GM12878 (cell line): ENCODE data around the gene PIPOX. TPM values are rescaled to one million over a fixed set of nuclear protein-coding genes. Genes with fewer than 3 reads are reported as not detected.

ENCODE experiments used
- ATAC-seq: fragments of 200-7000 bp; cut with Tn5 transposase; 3 replicates; pipeline ENCODE4 v1.9.1; 2020; ENCODE audit warnings: mild to moderate bottlenecking, moderate library complexity
- BruUV-seq: library from RNA; stranded (reverse); fragments of 400-500 nt; replicated peaks from 2 replicates; lab custom pipeline; 2021; lab: Mats Ljungman, UMichigan
- CTCF ChIA-PET: fragments of 300-600 bp; sonication (Branson Sonifier 250); formaldehyde crosslinking; extraction: SDS; loops from one replicate; lab custom pipeline; 2021; ENCODE audit warnings: inconsistent platforms; lab: Yijun Ruan, JAX
- POLR2A ChIA-PET: fragments of 350-600 bp; formaldehyde crosslinking; extraction: SDS; loops from one replicate; lab custom pipeline; 2021; ENCODE audit warnings: inconsistent platforms; lab: Charles Lee
- RAD21 ChIA-PET: fragments of 300-600 bp; sonication (Branson Sonifier 250); formaldehyde crosslinking; loops from one replicate; lab custom pipeline; 2023; ENCODE audit warnings: antibody characterized with exemption; ENCODE audit not compliant: unreplicated experiment; lab: Charles Lee
- SMC1A ChIA-PET: fragments of 300-600 bp; sonication (Branson Sonifier 250); formaldehyde crosslinking; loops from one replicate; lab custom pipeline; 2023; ENCODE audit not compliant: unreplicated experiment, uncharacterized antibody; lab: Charles Lee
- DNase-seq: peaks from one replicate; pipeline ENCODE4 v3.0.0-alpha.2; 2011; ENCODE audit warnings: low read depth, low spot score
- FAIRE-seq: peaks from 3 replicates; lab custom pipeline; 2011; peaks lifted over from hg19 to GRCh38; lab: Jason Lieb, UNC
- H2AFZ ChIP-seq: 2 replicates; pipeline ENCODE4 v1.6.0; 2011; ENCODE audit warnings: low read depth, low read length, control low read depth; ENCODE audit not compliant: control insufficient read depth
- H3K27ac ChIP-seq: 2 replicates; pipeline ENCODE4 v1.5.1; 2011; ENCODE audit warnings: control low read depth; ENCODE audit not compliant: control insufficient read depth, insufficient read depth
- H3K27me3 ChIP-seq, 2 experiments: replicated peaks in 1 of 2; 2 replicates each; pipeline versions ENCODE4 v1.6.0 to v1.6.1; 2011; ENCODE audit warnings: low read length in 1 of 2; ENCODE audit not compliant: control insufficient read depth in 2 of 2, insufficient read depth in 2 of 2
- H3K36me3 ChIP-seq, 2 experiments: 2 replicates each; pipeline ENCODE4 v1.5.1; 2011; ENCODE audit warnings: low read length in 1 of 2; ENCODE audit not compliant: control insufficient read depth in 2 of 2, insufficient read depth in 2 of 2
- H3K4me1 ChIP-seq: 2 replicates; pipeline ENCODE4 v1.6.1; 2011; ENCODE audit warnings: mild to moderate bottlenecking, low read length, moderate library complexity, mixed read lengths; ENCODE audit not compliant: control insufficient read depth, insufficient read depth
- H3K4me2 ChIP-seq: 2 replicates; pipeline ENCODE4 v1.6.0; 2011; ENCODE audit warnings: control low read depth; ENCODE audit not compliant: control insufficient read depth, insufficient read depth
- H3K4me3 ChIP-seq: fragments of 200-600 bp; sonication (generic); 2 replicates; pipeline ENCODE4 v1.5.1; 2016
- H3K79me2 ChIP-seq: 2 replicates; pipeline ENCODE4 v1.6.0; 2011; ENCODE audit warnings: low read length; ENCODE audit not compliant: control insufficient read depth, insufficient read depth
- H3K9ac ChIP-seq: 2 replicates; pipeline ENCODE4 v1.8.0; 2011; ENCODE audit warnings: low read length, control low read depth, mixed read lengths; ENCODE audit not compliant: control insufficient read depth, insufficient read depth
- H3K9me3 ChIP-seq: replicated peaks from 3 replicates; pipeline ENCODE4 v1.5.1; 2011; ENCODE audit warnings: mild to moderate bottlenecking, low read length; ENCODE audit not compliant: control insufficient read depth, insufficient read depth
- H4K20me1 ChIP-seq: 2 replicates; pipeline ENCODE4 v1.6.0; 2011; ENCODE audit not compliant: control insufficient read depth, insufficient read depth
- BMI1 ChIP-seq: fragments of 450-650 bp; IDR thresholded peaks from 2 replicates; pipeline ENCODE4 v1.6.1; 2016; ENCODE audit warnings: mild to moderate bottlenecking, moderate library complexity, borderline replicate concordance
- CREB1 ChIP-seq: IDR thresholded peaks from 2 replicates; pipeline ENCODE4 v1.6.1; 2012; ENCODE audit warnings: low read depth, mild to moderate bottlenecking, inconsistent platforms
- EP300 ChIP-seq, 2 experiments: fragments of 150-350 bp in 1 of 2; IDR thresholded peaks; 2 replicates each; pipeline ENCODE4 v1.6.1; 2011 to 2012; ENCODE audit warnings: low read depth in 2 of 2, low read length in 2 of 2, borderline replicate concordance in 1 of 2, improper control_type of control experiment in 1 of 2, inconsistent platforms in 1 of 2; ENCODE audit not compliant: control insufficient read depth in 1 of 2
- IRF4 ChIP-seq: IDR thresholded peaks from 2 replicates; pipeline ENCODE4 v1.6.1; 2011; ENCODE audit warnings: low read depth, low read length
- NFIC ChIP-seq: IDR thresholded peaks from 2 replicates; pipeline ENCODE4 v1.6.1; 2012; ENCODE audit warnings: low read depth, mild to moderate bottlenecking, inconsistent platforms, low read length, moderate library complexity
- NFYA ChIP-seq: IDR thresholded peaks from 2 replicates; pipeline ENCODE4 v1.6.1; 2011; ENCODE audit warnings: low read depth, mild to moderate bottlenecking, low read length, improper control_type of control experiment, borderline replicate concordance
- NR2C1 ChIP-seq: fragments of 450-650 bp; IDR thresholded peaks from 2 replicates; pipeline ENCODE4 v1.6.1; 2017; ENCODE audit warnings: antibody characterized with exemption, mild to moderate bottlenecking, moderate library complexity
- NR2C2 ChIP-seq: IDR thresholded peaks from 2 replicates; pipeline ENCODE4 v1.6.1; 2011; ENCODE audit warnings: borderline replicate concordance, low read depth; ENCODE audit not compliant: control insufficient read depth, insufficient read length
- PAX5 ChIP-seq: IDR thresholded peaks from 2 replicates; pipeline ENCODE4 v1.6.1; 2011; ENCODE audit warnings: low read depth, low read length, borderline replicate concordance
- RAD21 ChIP-seq: IDR thresholded peaks from 2 replicates; pipeline ENCODE4 v1.6.1; 2011; ENCODE audit warnings: mild to moderate bottlenecking, low read depth, low read length, moderate library complexity; ENCODE audit not compliant: insufficient read depth
- SMAD5 ChIP-seq: IDR thresholded peaks from 2 replicates; pipeline ENCODE4 v1.6.1; 2016; ENCODE audit warnings: antibody characterized with exemption, low read depth
- SMARCA5 ChIP-seq: fragments of 450-650 bp; IDR thresholded peaks from 2 replicates; pipeline ENCODE4 v1.6.1; 2017; ENCODE audit warnings: mild to moderate bottlenecking
- SREBF2 ChIP-seq: IDR thresholded peaks from 2 replicates; pipeline ENCODE4 v1.6.1; 2012; ENCODE audit warnings: mild to moderate bottlenecking, low read length
- SRF ChIP-seq, 2 experiments: IDR thresholded peaks; 2 replicates each; pipeline ENCODE4 v1.6.1; 2011; ENCODE audit warnings: low read depth in 2 of 2, low read length in 2 of 2, mild to moderate bottlenecking in 1 of 2, moderate library complexity in 1 of 2
- ZBTB33 ChIP-seq: fragments of 450-650 bp; IDR thresholded peaks from 2 replicates; pipeline ENCODE4 v1.6.1; 2017; ENCODE audit warnings: mild to moderate bottlenecking
- WGBS: methylation state at CpG from one replicate; pipeline ENCODE4 v1.1.6; 2016; ENCODE audit warnings: low lambda C conversion rate; ENCODE audit not compliant: insufficient replicate concordance, insufficient coverage; ENCODE audit errors: missing lambda C conversion rate; 5-methylcytosine and 5-hydroxymethylcytosine counted together
- in situ Hi-C: fragments of 300-500 bp; cut with MboI; formaldehyde crosslinking; loops from 9 replicates; pipeline ENCODE4 v1.14.3; 2018; ENCODE audit warnings: mixed read lengths
- intact Hi-C: fragments of 100-400 bp; cut with micrococcal nuclease; formaldehyde crosslinking; loops from one replicate; pipeline ENCODE4 v1.14.2; 2022; ENCODE audit not compliant: unreplicated experiment
- polyA plus RNA-seq, 11 experiments: library from polyadenylated mRNA; depleted of rRNA in 4 of 11; unstranded in 6 of 11; stranded (reverse) in 5 of 11; fragments of >200 nt; fragmentation: Nextera tagmentation in 4 of 11; fragmentation: Illumina TruSeq in 1 of 11; extraction: Ambion mirVana in 4 of 11; extraction: Trizol in 1 of 11; gene quantifications; 1 replicate in 1 of 11; 2 replicates in 10 of 11; pipeline versions ENCODE4 v1.2.1 to v1.2.3, GENCODE V29; 2011 to 2016; ENCODE audit warnings: inconsistent platforms in 2 of 11, missing spikeins in 2 of 11, low read depth in 1 of 11
- total RNA-seq, 4 experiments: library from RNA; depleted of rRNA in 3 of 4; stranded (reverse); fragments of >200 nt in 3 of 4; fragmentation: Illumina TruSeq in 1 of 4; extraction: Trizol in 1 of 4; gene quantifications; 2 replicates each; pipeline versions ENCODE4 v1.2.1 to v1.2.3, GENCODE V29; 2013 to 2021
- TF ChIP-seq, protein P1 (sequence below): fragments of 450-650 bp; IDR thresholded peaks from 2 replicates; pipeline ENCODE4 v1.6.1; 2016; ENCODE audit warnings: mild to moderate bottlenecking, moderate library complexity, borderline replicate concordance
- TF ChIP-seq, protein P2 (sequence below): IDR thresholded peaks from 2 replicates; pipeline ENCODE4 v1.6.1; 2012; ENCODE audit warnings: low read depth, low read length, improper control_type of control experiment

Gene PIPOX
- total and polyA plus RNA-seq, 10 of the 15 experiments (the other 5 are each of a cell fraction or from before 2014, with no cell fraction given): 0.22 to 1.4 (median 0.56) TPM; not detected in 1

DNA sequence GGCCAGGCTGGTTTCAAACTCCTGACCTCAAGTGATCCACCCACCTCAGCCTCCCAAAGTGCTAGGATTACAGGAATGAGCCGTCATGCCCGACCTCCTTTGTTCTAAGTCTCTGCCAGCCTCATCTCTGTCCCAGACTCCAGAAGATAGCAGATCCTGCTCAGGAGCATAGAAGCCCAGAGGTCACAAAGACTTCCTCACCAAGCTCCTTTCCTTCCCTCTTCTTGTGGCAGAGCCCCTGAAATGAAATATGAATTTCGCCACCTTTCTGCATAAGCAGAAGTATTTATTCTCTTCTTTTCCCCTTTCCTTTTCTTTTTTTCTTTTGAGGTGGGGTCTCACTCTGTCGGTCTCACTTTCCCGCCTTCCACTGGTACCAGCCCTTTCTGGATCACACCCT lies 11.5 kb upstream of the PIPOX start:
- no peak overlapping the region for H3K9ac ChIP-seq
- in situ Hi-C loops (no loop called here), intact Hi-C loops (no loop called here)
- H3K4me3 ChIP-seq: no peak overlapping the region
- H3K9me3 ChIP-seq: peaks cover 6% of the 10 kb centered on the region; the same call in 2 of the 3 replicates
- no peak for ATAC-seq
- H3K27ac ChIP-seq: no peak overlapping the region
- H3K4me1 ChIP-seq: no peaks in the 10 kb centered on the region
- ChIA-PET POLR2A (no interaction called here), SMC1A (interaction anchor here (0.7 kb wide), 1 partner anchor 85 kb away, joined by 3 read pairs; no protein-coding TSS in a partner anchor), CTCF (no interaction called here), RAD21 (no interaction called here)
- 37% methylated on average over 5 of the region's 5 CpGs for WGBS
- H4K20me1 ChIP-seq: no peaks in the 10 kb centered on the region
- peaks cover 0 to 1% of the 10 kb centered on the region in 2 experiments; a peak in 1 of 4 replicates for H3K27me3 ChIP-seq
- no peaks in the 10 kb centered on the region for H3K79me2 ChIP-seq
- no peak overlapping the region for H3K4me2 ChIP-seq
- no peak for DNase-seq
- FAIRE-seq: no peak
- H3K36me3 ChIP-seq: no peaks in the 10 kb centered on the region
- BruUV-seq: no TSS peak
- H2AFZ ChIP-seq: no peak overlapping the region
- TF ChIP-seq BMI1 (no peak), NR2C2 (no peak), ZBTB33 (no peak), SREBF2 (no peak), NFYA (no peak), SRF (IDR thresholded peaks at IDR 0.05; ENCODE audit: low read depth in 2 of 2, low read length in 2 of 2) (no peak), CREB1 (no peak), RAD21 (no peak), NR2C1 (no peak), PAX5 (no peak), SMARCA5 (no peak), NFIC (no peak), SMAD5 (no peak), EP300 (IDR thresholded peaks at IDR 0.05; ENCODE audit: borderline replicate concordance in 1 of 2, control insufficient read depth in 1 of 2, low read depth in 2 of 2, low read length in 2 of 2) (no peak), IRF4 (no peak)
- TF ChIP-seq, protein P1, sequence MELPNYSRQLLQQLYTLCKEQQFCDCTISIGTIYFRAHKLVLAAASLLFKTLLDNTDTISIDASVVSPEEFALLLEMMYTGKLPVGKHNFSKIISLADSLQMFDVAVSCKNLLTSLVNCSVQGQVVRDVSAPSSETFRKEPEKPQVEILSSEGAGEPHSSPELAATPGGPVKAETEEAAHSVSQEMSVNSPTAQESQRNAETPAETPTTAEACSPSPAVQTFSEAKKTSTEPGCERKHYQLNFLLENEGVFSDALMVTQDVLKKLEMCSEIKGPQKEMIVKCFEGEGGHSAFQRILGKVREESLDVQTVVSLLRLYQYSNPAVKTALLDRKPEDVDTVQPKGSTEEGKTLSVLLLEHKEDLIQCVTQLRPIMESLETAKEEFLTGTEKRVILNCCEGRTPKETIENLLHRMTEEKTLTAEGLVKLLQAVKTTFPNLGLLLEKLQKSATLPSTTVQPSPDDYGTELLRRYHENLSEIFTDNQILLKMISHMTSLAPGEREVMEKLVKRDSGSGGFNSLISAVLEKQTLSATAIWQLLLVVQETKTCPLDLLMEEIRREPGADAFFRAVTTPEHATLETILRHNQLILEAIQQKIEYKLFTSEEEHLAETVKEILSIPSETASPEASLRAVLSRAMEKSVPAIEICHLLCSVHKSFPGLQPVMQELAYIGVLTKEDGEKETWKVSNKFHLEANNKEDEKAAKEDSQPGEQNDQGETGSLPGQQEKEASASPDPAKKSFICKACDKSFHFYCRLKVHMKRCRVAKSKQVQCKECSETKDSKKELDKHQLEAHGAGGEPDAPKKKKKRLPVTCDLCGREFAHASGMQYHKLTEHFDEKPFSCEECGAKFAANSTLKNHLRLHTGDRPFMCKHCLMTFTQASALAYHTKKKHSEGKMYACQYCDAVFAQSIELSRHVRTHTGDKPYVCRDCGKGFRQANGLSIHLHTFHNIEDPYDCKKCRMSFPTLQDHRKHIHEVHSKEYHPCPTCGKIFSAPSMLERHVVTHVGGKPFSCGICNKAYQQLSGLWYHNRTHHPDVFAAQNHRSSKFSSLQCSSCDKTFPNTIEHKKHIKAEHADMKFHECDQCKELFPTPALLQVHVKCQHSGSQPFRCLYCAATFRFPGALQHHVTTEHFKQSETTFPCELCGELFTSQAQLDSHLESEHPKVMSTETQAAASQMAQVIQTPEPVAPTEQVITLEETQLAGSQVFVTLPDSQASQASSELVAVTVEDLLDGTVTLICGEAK: no peak
- TF ChIP-seq, protein P2, sequence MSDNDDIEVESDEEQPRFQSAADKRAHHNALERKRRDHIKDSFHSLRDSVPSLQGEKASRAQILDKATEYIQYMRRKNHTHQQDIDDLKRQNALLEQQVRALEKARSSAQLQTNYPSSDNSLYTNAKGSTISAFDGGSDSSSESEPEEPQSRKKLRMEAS: no peak
